Nephron progenitor cell (in vitro differentiated cells): ENCODE results near the gene TCERG1L.

ENCODE experiments used
- DNase-seq: peaks from one replicate; pipeline ENCODE4 v3.0.0; 2021
- H3K27ac Mint-ChIP-seq: 2 replicates; pipeline ENCODE4 v1.8.0; 2021; ENCODE audit warnings: mild to moderate bottlenecking, moderate library complexity, mixed read lengths
- H3K27me3 Mint-ChIP-seq: 2 replicates; pipeline ENCODE4 v1.8.0; 2021; ENCODE audit warnings: mild to moderate bottlenecking, low read depth, mixed read lengths; ENCODE audit not compliant: poor library complexity
- H3K36me3 Mint-ChIP-seq: 2 replicates; pipeline ENCODE4 v1.8.0; 2021; ENCODE audit warnings: low read depth, mixed read lengths
- H3K4me1 Mint-ChIP-seq: 2 replicates; pipeline ENCODE4 v1.8.0; 2021; ENCODE audit warnings: mixed read lengths
- H3K4me3 Mint-ChIP-seq: 2 replicates; pipeline ENCODE4 v1.8.0; 2021; ENCODE audit warnings: mild to moderate bottlenecking, moderate library complexity, mixed read lengths
- H3K9me3 Mint-ChIP-seq: 2 replicates; pipeline ENCODE4 v1.8.0; 2021; ENCODE audit warnings: mild to moderate bottlenecking, moderate library complexity, mixed read lengths
- TF ChIP-seq, protein P1 (sequence below): fragments of 200-600 bp; sonication (generic); IDR thresholded peaks from 2 replicates; pipeline ENCODE4 v1.5.0; 2021; ENCODE audit warnings: antibody characterized with exemption

The TCERG1L gene

DNA sequence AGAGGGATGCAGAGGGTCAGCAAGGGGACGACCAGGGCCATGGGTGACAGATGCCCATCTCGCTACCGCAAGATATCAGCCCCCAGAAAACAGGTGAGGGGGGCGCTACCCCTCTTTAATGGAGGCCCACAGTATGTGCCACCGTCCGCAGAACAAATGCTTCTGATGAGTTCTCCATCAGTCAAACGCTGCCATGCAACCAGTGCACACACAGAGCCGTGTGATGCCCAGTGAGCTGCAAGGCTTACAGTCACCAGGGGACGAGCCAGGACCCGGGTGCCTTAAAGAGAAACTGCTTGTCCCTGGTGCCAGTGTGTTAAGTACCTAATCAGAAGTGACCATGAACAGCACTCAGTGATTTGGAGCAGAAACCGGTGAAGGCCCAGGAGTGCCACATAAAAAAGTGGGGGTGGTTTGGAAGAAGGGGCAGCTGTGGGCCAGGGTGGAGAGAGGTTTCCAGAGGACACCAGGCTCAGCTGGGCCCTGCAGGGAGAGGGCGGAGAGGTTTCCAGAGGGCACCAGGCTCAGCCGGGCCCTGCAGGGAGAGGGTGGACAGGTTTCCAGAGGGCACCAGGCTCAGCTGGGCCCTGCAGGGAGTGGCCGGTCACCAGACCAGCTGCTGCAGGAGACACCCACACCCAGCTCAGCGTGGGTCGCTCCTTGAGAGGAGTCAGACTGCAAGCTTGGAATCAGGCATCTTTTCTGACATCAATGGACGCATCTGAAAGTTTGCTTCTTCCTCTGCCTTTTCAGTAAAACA lies 50.9 kb downstream of the TCERG1L start:
- no peaks in the 10 kb centered on the region for H3K27me3 Mint-ChIP-seq
- no peaks in the 10 kb centered on the region for H3K4me1 Mint-ChIP-seq
- no peaks in the 10 kb centered on the region for H3K9me3 Mint-ChIP-seq
- TF ChIP-seq, protein P1, sequence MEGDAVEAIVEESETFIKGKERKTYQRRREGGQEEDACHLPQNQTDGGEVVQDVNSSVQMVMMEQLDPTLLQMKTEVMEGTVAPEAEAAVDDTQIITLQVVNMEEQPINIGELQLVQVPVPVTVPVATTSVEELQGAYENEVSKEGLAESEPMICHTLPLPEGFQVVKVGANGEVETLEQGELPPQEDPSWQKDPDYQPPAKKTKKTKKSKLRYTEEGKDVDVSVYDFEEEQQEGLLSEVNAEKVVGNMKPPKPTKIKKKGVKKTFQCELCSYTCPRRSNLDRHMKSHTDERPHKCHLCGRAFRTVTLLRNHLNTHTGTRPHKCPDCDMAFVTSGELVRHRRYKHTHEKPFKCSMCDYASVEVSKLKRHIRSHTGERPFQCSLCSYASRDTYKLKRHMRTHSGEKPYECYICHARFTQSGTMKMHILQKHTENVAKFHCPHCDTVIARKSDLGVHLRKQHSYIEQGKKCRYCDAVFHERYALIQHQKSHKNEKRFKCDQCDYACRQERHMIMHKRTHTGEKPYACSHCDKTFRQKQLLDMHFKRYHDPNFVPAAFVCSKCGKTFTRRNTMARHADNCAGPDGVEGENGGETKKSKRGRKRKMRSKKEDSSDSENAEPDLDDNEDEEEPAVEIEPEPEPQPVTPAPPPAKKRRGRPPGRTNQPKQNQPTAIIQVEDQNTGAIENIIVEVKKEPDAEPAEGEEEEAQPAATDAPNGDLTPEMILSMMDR = no peak
- no peak for DNase-seq
- H3K4me3 Mint-ChIP-seq = no peak overlapping the region
- H3K36me3 Mint-ChIP-seq = no peaks in the 10 kb centered on the region
- H3K27ac Mint-ChIP-seq = no peak overlapping the region

DNA sequence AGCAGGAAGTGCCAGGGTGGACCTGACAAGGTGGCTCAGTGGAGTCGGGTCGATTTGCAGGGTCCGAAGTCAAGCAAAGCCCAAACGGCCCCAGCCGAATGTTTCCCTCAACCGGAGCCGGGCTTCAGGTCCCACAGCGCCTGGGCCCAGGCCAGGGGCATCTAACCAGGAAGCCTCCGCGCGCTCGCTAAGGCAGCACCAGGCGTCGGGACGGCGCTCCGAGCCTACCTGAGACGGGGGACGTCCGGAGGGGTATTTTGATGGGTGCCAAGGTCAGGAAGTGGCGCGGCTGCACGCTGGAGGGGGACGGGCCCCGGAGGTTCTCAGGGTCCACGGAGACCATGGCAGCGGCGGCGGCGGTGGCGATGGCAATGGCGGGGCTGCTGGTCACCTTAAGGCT lies 51.5 kb downstream of the TCERG1L start:
- no peak overlapping the region for H3K27ac Mint-ChIP-seq
- TF ChIP-seq, protein P1 = no peak
- no peak overlapping the region for H3K4me3 Mint-ChIP-seq
- H3K9me3 Mint-ChIP-seq = no peaks in the 10 kb centered on the region
- H3K36me3 Mint-ChIP-seq = no peaks in the 10 kb centered on the region
- no peak for DNase-seq
- no peaks in the 10 kb centered on the region for H3K4me1 Mint-ChIP-seq
- no peaks in the 10 kb centered on the region for H3K27me3 Mint-ChIP-seq

DNA sequence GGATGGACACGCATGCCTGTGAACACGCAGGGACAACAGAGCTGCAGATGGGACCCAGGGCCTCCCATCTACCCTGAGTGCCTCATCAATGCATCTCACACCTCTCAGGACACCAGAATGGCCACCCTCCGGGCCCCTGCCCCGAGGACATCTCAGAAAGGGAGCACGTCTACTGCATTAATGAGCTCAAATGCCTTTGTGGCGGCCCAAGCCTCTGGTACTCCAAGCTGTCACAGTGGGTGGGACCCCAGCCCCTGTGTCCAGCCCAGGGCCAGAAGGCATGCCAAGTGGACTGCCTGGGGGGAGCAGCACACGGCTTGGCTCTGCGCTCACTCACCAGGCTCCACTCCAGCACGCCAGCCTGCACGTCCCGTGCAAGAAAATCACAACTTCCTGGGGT lies 52.0 kb downstream of the TCERG1L start:
- no peak for DNase-seq
- Mint-ChIP-seq H3K4me3 (no peak overlapping the region), H3K4me1 (no peaks in the 10 kb centered on the region), H3K27me3 (peaks cover 2% of the 10 kb centered on the region), H3K9me3 (no peaks in the 10 kb centered on the region), H3K36me3 (no peaks in the 10 kb centered on the region), H3K27ac (no peak overlapping the region)
- TF ChIP-seq, protein P1 = no peak

DNA sequence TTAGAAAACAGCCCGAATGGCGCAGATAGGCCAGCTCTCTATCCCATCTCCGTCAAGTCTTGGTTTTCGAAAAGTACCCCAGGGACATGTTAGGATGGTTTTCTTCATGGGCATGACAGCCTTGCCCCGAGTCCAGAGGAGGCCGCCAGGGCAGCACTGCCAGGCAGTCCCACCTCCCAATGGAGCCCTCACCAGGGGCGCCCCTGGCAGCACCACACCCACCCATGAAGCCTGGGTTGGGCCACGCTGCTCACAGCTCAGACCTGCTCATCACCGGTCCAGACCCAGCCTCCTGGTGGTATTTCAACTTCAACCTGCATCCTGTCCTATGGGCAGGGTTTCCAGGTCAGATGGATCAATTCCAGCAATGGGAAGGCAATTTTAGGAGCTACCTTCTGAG lies 53.3 kb downstream of the TCERG1L start:
- Mint-ChIP-seq H3K36me3 (no peaks in the 10 kb centered on the region), H3K27me3 (peaks cover 2% of the 10 kb centered on the region), H3K27ac (no peak overlapping the region), H3K9me3 (no peaks in the 10 kb centered on the region), H3K4me1 (peaks cover 5% of the 10 kb centered on the region), H3K4me3 (no peak overlapping the region)
- TF ChIP-seq, protein P1 = no peak
- DNase-seq = no peak

DNA sequence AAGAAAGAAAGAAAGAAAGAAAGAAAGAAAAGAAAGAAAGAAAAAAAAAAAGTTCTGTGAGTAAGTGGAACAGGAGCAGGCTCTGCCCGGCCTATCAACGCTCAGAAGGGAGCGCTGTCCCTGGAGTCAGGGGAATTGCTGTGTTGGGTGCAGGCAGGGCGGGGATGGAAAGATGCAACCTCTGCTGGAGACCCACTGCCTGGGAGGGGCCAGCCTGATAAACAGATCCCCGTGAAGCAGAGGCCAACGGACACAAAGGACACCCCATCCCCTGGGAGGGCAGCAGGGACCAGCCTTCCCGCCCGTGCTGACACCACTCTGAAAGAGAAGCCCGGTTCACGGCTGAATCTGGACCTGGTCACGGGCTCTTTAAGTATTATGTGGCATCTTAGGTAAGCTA lies 54.5 kb downstream of the TCERG1L start:
- H3K4me3 Mint-ChIP-seq = no peak overlapping the region
- H3K9me3 Mint-ChIP-seq = no peaks in the 10 kb centered on the region
- H3K27me3 Mint-ChIP-seq = peaks cover 6% of the 10 kb centered on the region
- no peak for DNase-seq
- no peaks in the 10 kb centered on the region for H3K36me3 Mint-ChIP-seq
- H3K27ac Mint-ChIP-seq = no peak overlapping the region
- peaks cover 17% of the 10 kb centered on the region for H3K4me1 Mint-ChIP-seq
- TF ChIP-seq, protein P1 = no peak

DNA sequence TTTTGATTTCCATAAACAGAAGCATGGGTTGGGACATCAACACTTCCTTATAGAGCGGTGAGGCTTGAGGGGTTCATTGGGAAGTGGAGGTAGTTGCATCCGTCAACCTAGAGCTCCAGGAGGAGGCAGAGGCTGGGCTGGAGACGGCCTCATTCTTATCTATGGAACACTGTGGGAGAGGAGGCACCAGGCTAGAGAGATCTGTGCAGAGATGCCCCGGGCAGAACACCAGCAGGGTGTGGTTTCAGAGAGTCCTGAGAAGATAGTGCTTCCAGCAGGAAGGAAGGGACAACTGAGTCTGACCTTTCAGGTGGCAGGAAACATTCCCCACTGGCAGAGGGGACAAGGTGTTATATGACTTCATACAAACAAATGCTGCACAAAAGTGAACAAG lies 56.7 kb downstream of the TCERG1L start:
- Mint-ChIP-seq H3K27ac (no peak overlapping the region), H3K27me3 (peaks cover 6% of the 10 kb centered on the region), H3K4me3 (no peak overlapping the region), H3K4me1 (peaks cover 39% of the 10 kb centered on the region), H3K9me3 (no peaks in the 10 kb centered on the region), H3K36me3 (no peaks in the 10 kb centered on the region)
- DNase-seq = no peak
- TF ChIP-seq, protein P1 = no peak
